ENCODE data around the gene PPFIBP2.

The PPFIBP2 gene

GRCh38 chr11:7667460-7667859 lies 153.7 kb downstream of the PPFIBP2 start:
- no peak for DNase-seq (ENCODE audit: low spot score)

GRCh38 chr11:7668464-7668863 lies 154.7 kb downstream of the PPFIBP2 start:
- DNase-seq (ENCODE audit: low spot score) = no peak

GRCh38 chr11:7668911-7669310 lies 155.1 kb downstream of the PPFIBP2 start:
- no peak for DNase-seq (ENCODE audit: low spot score)

GRCh38 chr11:7670641-7671040 lies 156.8 kb downstream of the PPFIBP2 start:
- DNase-seq (ENCODE audit: low spot score) = no peak

GRCh38 chr11:7671347-7672215 lies 157.8 kb downstream of the PPFIBP2 start:
- no peak for DNase-seq (ENCODE audit: low spot score)

GRCh38 chr11:7672276-7672959 lies 158.6 kb downstream of the PPFIBP2 start:
- DNase-seq (ENCODE audit: low spot score) = no peak

- no peak for DNase-seq (ENCODE audit: low spot score)
Observed at GRCh38 chr11:7672960-7673723, 159.3 kb downstream of the PPFIBP2 start, which contains the start of gene CYB5R2. CYB5R2 (minus strand) TSS chr11:7673500; CDS start chr11:7672825, 675 bp downstream.

GRCh38 chr11:7673724-7674434 lies 160.1 kb downstream of the PPFIBP2 start:
- no peak for DNase-seq (ENCODE audit: low spot score)

GRCh38 chr11:7675631-7676030 lies 161.8 kb downstream of the PPFIBP2 start:
- DNase-seq (ENCODE audit: low spot score) = no peak

GRCh38 chr11:7677071-7677470 lies 163.3 kb downstream of the PPFIBP2 start:
- no peak for DNase-seq (ENCODE audit: low spot score)

GRCh38 chr11:7677796-7678201 lies 164.0 kb downstream of the PPFIBP2 start:
- peak; percentile 24 for DNase-seq (ENCODE audit: low spot score)

- no peak for DNase-seq (ENCODE audit: low spot score)
Observed at GRCh38 chr11:7683571-7683970, 169.8 kb downstream of the PPFIBP2 start.

GRCh38 chr11:7686761-7687160 lies 173.0 kb downstream of the PPFIBP2 start:
- DNase-seq (ENCODE audit: low spot score) = no peak

- no peak for DNase-seq (ENCODE audit: low spot score)
Observed at GRCh38 chr11:7687386-7687785, 173.6 kb downstream of the PPFIBP2 start.

GRCh38 chr11:7688238-7688826 lies 174.5 kb downstream of the PPFIBP2 start:
- peak; percentile 69 for DNase-seq (ENCODE audit: low spot score)

GRCh38 chr11:7689239-7689638 lies 175.4 kb downstream of the PPFIBP2 start:
- DNase-seq (ENCODE audit: low spot score) = no peak

- peak; percentile 51 for DNase-seq (ENCODE audit: low spot score)
Observed at GRCh38 chr11:7690648-7691047, 176.8 kb downstream of the PPFIBP2 start.

GRCh38 chr11:7691759-7692350 lies 178.1 kb downstream of the PPFIBP2 start:
- no peak for DNase-seq (ENCODE audit: low spot score)

- DNase-seq (ENCODE audit: low spot score) = no peak
Observed at GRCh38 chr11:7692426-7692825, 178.6 kb downstream of the PPFIBP2 start.

- DNase-seq (ENCODE audit: low spot score) = no peak
Observed at GRCh38 chr11:7694235-7694634, 180.4 kb downstream of the PPFIBP2 start.

GRCh38 chr11:7696424-7696823 lies 182.6 kb downstream of the PPFIBP2 start:
- DNase-seq (ENCODE audit: low spot score) = no peak
